Measurements from ENCODE around the gene CSF2.

The CSF2 gene

DNA sequence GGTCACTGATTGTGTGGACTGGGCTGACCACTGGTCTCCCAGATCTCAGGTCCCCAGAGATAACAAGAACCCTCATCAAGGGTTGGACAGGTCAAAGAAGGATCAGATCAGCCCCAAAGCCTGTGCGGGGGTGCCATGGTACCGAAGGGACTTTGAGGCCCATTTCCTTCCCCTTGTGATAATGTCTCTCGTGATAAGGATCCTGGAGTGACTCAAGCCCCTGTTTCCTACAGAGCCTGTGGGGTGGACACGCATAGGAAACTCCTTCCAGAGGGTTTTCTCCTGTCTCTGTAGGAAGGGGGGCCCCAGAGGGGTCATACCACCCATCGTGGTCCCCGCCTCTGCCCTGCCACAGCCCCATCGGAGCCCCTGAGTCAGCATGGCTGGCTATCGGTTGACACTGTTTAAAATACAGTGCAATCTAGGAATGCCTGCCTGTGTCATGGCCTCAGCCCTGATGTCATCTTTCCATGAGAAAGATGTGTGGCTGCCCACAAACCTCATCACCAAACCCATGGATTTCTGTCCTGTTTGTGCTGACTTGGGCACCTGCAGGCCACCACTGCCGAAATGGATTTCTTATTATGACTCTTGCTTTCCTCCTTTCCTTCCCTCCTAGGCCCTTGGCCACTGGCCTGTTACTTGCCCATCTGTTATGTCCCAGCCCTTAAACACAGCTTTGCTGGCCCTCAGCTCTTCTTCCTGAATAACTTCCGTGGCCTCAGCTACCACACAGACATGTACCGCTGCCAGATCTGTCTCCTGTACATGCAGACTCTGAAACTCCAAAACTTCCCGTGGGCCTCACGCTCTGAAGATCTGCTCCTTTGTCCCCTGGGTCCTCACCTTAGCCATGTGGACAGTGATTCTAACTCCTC, 2.9 kb upstream of the CSF2 start:
- no peak for DNase-seq

DNA sequence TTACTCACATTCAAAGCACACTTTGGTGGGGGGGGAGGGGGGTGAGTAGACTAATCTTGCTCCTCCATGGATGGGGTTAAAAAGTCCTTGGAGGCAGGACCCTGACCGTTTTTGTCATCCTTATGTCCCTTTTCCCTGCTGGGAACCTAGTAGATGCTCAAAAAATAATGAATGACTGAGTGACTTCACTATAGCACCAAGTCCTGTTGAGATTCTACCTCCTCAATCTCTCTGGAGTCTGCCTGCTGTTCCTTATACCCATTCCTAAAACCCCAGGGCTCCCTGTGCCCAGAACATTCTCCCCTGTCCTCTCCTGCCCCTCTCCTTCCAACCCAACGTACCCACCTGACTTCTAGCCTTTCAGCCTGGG, 2.3 kb upstream of the CSF2 start:
- no peak for DNase-seq

GRCh38 chr5:132072070-132072469, 1.5 kb upstream of the CSF2 start:
- no peak for DNase-seq

- no peak for DNase-seq
Observed at GRCh38 chr5:132072528-132072927, 1.1 kb upstream of the CSF2 start.

DNA sequence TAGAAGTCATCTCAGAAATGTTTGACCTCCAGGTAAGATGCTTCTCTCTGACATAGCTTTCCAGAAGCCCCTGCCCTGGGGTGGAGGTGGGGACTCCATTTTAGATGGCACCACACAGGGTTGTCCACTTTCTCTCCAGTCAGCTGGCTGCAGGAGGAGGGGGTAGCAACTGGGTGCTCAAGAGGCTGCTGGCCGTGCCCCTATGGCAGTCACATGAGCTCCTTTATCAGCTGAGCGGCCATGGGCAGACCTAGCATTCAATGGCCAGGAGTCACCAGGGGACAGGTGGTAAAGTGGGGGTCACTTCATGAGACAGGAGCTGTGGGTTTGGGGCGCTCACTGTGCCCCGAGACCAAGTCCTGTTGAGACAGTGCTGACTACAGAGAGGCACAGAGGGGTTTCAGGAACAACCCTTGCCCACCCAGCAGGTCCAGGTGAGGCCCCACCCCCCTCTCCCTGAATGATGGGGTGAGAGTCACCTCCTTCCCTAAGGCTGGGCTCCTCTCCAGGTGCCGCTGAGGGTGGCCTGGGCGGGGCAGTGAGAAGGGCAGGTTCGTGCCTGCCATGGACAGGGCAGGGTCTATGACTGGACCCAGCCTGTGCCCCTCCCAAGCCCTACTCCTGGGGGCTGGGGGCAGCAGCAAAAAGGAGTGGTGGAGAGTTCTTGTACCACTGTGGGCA, 642 bp downstream of the CSF2 start:
- DNase-seq = no peak

- no peak for DNase-seq
Observed at GRCh38 chr5:132074772-132075718, 1.5 kb downstream of the CSF2 start.

- no peak for DNase-seq
Observed at GRCh38 chr5:132075719-132076077, 2.1 kb downstream of the CSF2 start.

DNA sequence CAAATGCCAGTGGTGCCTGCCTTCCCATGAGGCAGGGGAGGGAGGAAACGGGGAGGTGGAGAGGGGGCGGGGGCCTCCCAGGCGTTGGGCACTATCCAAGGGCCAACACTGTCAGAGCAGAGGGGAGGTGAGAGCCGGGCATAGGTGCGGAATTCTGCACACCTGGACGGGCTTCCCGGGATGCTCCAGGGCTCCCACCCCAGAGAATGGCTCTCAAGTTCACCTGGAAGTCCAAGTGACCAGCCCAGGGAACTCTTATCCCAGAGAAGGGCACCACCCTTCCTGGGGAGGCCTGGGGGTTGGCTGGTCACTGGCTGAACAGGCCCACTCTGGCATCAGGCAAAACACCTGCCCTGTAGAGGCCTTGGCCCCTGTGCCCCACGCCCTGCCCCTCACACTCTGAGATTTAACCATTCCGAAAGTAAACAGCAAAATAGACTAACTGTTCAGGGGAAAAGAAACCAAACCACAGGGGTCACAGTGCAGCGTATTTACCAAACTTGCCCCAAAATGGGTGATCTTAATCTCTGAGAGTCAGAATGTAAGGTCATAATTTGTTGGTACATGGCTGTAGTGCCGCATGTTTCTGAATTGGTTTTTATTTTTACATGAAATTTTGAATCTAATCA, 2.7 kb downstream of the CSF2 start:
- DNase-seq = no peak

GRCh38 chr5:132076983-132077382, 3.4 kb downstream of the CSF2 start:
- DNase-seq = no peak

DNA sequence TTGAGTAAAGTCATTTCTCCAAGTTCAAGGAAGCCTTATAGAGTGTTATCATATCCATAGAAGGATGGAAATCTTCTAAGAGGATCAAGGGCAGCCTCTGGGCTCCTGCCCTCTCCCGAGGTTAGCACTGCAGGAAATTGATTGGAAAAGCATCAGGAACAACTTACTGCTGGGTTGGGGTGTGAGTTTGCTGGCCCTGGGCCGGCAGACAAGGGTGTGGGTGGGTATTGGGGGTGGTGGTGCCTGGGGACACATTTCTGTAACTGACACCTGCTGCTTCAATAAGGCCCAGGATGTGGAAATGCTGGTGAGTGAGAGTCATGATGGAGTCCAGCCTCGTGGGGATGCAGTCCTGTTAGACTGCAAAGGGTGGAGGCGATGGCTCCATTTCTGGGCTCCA, 5.5 kb downstream of the CSF2 start:
- DNase-seq = no peak

GRCh38 chr5:132079619-132080018, 6.0 kb downstream of the CSF2 start:
- DNase-seq = no peak

GRCh38 chr5:132080595-132080994, 7.0 kb downstream of the CSF2 start:
- DNase-seq = no peak

GRCh38 chr5:132081458-132081857, 7.9 kb downstream of the CSF2 start:
- DNase-seq = no peak

DNA sequence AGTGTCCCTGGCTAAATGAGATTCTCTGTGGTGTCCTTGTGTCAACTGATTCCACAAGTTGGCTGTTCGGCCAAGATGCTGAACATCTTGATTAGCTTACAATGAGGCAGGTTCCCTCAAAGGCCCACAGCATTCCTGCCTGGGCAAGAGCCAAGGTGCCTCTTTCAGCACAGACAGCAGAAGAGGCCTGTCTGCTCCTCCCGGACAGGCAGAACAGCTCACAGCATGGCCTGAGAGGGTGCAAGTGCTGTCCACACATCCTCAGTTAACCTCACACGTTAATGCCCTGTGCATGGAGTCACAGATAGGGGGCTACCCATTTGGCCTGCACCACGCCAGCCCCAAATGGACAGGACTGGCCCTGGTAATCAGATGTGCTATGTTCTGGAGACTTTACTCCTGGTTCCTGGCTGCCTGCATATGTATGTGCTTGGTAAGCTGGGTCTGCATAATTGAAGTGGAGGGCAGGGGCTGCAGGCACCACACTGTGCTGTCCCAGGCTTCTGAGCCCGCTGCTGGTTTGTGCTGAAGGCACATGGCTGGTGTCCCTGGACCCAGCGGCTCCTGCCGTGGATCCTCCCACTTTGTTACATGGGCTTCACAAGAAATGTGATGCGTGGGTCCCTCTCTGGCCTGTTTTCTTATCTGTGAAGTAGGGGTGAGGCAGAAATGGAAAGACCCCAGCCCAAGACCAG, 8.9 kb downstream of the CSF2 start:
- no peak for DNase-seq

- no peak for DNase-seq
Observed at GRCh38 chr5:132083071-132083678, 9.6 kb downstream of the CSF2 start.

- no peak for DNase-seq
Observed at GRCh38 chr5:132085686-132086085, 12.1 kb downstream of the CSF2 start.

DNA sequence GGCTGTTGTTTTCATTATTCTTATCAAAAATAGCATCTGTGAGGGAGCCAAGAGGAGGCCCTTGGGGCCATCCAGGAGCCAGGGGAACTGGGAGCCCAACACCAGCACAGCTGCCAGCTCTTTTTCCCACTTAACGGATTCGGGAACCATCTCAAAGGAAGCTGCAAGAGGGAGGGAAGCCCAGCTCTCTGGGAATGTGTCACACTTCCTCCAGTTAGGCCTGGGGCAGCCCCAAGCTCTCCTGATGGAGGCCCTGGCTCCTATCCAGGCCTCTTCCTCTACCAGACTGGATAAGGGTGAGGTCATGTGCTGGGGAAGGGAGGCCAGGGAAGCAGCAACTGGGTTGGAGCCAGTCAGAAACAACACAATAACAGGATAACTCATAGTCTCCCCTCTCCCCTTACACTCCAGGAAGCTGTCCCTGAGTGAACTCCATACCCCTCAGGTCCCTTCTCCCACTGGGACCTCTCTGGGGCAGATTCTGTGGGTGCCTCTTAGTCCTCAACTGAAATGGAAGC, 12.7 kb downstream of the CSF2 start:
- no peak for DNase-seq

GRCh38 chr5:132087176-132087575, 13.6 kb downstream of the CSF2 start:
- DNase-seq = no peak

DNA sequence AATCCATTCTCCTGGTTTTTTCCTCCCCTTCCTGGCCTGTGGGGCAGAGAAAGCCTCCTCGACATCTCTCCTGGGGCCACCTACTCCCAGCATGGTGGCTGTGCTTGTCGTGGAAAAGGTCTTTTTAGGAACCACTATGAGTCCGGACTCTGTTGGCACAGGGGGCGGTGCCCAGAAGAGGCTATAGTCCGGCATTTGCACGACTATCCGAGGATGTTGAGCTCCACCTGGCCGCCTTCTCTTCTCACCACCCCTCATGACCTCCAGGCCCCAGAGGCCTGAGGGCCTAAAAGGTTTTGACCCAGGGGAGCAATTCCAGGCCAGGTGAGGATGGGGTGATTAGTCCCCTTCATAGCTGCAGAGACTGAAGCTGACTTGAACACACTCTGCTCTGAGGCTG, 14.1 kb downstream of the CSF2 start:
- no peak for DNase-seq

DNA sequence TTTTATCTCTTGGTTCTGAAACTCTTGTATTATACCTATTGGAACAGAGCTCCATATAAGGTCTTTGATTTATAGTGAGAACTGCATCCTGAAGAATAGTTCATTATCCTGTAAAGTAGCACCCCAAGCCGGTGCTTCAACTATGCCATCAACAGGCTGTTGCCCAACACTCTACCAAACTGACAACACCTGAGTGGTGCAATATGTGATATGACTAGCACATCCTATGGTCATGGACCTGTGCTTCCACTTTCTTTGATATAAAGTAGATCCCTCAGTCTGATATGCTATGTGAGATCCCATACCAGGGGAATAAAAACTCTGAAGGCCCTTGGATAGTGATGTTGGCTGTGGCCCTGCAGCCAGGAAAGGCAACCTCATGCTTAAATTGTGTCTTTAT, 15.8 kb downstream of the CSF2 start:
- DNase-seq = no peak

- DNase-seq = no peak
Observed at GRCh38 chr5:132090107-132090506, 16.5 kb downstream of the CSF2 start.

- DNase-seq = no peak
Observed at GRCh38 chr5:132093271-132093670, 19.7 kb downstream of the CSF2 start.

All from NCI-H187 treated with DMSO at 0.1 percent for 48 hours (cell line).